ENCODE data around the gene DLG4.

- TF ChIP-seq CTCF (IDR thresholded peaks at IDR 0.05) (no peak), EP300 (IDR thresholded peaks at IDR 0.05) (no peak), POLR2A (IDR thresholded peaks at IDR 0.05) (no peak)
Observed at GRCh38 chr17:7183433-7184090, 36.1 kb downstream of the DLG4 start.

Measured in ovary (tissue), 3 donors.